Inferior parietal cortex (tissue), 1 donor: ENCODE results near the gene TTC33.
"Not testable (repeated sequence)": the region's sequence is repeated elsewhere in the genome, so short reads cannot be mapped to it uniquely, and the experiment has no call there.

Experiments used
- DNase-seq: peaks from one replicate; pipeline ENCODE4 v3.0.0-alpha.2; 2016; ENCODE audit errors: extremely low spot score

Gene TTC33

GRCh38 chr5:40679913-40680681, 75.7 kb downstream of the TTC33 start, which contains the start of gene PTGER4:
Gene PTGER4 (plus strand): TSS chr5:40679915. CDS start chr5:40680994, 1,079 bp downstream.
- DNase-seq: no peak

- DNase-seq: peak; percentile 49
These were observed 76.4 kb downstream of the TTC33 start for GRCh38 chr5:40679148-40679912.

- DNase-seq: no peak
These were observed 77.2 kb downstream of the TTC33 start for GRCh38 chr5:40678460-40679147.

DNA sequence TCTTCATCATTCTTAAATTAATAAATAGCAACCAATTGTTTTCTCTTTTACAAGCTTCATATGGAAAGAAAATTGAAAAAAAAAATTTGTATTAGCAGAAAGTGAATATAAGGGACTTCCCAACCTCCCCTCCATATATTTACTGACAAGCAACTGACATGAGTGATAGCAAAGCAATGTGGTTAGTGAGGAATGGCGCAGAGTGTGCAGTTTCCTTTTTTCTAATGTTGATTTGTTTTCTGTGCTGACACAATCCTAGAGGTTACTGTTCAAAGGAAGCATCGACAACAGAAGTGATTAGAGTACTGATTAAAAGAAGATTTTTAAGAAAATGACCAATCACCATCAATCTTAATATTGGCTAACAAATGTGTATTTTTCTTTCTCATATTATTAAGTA, 77.7 kb downstream of the TTC33 start:
- no peak for DNase-seq

DNA sequence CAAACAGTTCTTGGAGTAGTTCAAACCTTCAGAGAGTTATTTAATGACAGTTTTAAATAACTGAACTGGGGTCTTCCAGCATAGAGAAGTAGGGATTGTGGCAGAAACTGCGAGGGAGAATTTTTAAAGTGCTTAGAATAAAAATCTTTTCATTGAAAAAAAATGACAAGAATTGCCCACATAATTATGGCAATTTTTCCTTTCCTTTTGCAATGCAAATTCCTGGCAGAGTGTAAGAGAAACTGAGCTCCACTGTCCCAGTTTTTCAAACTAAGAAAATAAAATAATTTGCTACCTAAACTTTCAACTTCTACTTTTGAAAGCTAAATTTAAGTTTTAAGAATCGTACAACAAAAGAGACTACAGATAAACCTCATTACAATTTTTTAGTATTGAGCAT, 78.3 kb downstream of the TTC33 start:
- DNase-seq: no peak

GRCh38 chr5:40676613-40677343, 79.0 kb downstream of the TTC33 start:
- no peak for DNase-seq

DNA sequence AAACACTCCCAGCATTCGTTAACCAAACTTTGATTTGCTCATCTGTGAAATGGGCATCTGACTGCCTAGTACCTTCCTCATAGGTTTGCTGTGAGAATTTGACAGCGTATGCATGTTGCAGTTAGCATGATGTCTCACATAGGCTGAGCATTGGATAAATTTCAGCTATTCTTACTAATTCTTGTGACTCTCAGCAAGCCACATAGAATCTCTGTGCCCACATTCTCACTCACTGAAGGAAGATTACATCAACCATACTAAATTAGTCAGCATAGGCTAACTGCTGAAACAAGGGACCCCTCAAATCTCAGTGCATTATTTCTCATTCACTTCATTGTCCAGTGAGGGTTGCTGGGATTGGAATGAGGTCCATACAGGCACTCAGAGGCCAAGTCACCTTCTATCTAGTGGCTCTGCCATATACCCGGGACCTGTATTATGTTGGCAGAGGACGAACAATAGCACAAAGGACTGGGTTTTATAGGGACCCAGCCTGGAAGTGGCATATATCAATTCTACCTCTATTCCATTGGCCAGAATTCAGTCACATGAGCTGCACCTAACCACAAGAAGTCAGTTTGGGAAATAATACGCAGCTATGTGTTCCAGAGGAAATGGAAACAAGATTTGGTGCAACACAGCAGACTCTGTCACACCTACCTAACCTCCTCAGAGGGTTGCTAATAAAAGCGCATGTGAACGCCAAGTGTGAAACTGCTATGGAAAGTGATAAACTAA, 80.2 kb downstream of the TTC33 start:
- DNase-seq: no peak

DNA sequence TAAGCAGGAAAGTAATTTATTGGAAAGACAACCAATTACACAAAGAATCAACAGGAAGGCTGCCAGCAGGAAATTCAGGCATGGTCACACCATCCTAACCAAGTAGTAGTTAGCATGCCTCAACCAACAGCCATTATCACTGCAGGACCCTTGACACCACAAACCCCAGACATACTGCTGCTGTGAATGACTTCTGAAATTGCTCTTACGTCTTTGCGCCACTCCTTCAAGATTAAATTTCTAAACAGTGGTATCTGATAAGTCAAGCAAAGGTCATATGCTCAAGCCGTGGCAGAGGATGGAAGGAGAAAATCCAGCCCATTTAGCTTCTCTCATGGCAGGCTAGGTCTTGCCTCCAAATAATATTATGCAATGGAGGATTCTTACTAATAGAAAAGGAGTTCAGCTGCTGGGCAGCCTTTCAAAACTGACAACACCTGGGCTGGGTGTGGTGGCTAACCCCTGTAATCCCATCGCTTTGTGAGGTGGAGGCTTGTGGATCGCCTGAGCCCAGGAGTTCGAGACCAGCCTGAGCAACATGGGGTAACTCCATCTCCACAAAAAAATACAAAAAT, 81.0 kb downstream of the TTC33 start:
- DNase-seq: no peak

DNA sequence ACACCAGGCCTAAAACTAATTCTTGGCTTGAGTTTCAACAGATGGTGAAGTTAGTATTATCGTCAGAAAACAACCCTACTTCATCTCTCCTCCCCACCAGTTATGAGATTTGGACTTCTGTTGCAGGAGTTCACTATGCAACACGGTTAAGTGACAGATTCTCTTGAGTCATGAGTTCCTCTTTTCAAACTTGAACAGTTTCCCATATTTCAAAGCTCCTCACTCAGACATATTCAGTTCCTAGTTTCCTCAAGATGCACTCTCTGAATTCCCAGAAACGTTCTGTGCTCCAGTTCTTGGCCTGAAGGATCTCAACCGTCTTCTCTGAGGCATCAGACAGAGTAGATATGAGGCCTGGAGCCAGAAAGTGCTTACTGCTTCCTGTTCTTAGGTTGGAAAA, 83.3 kb downstream of the TTC33 start:
- DNase-seq: no peak

- DNase-seq: no peak
These were observed 86.0 kb downstream of the TTC33 start for GRCh38 chr5:40669606-40670390.

DNA sequence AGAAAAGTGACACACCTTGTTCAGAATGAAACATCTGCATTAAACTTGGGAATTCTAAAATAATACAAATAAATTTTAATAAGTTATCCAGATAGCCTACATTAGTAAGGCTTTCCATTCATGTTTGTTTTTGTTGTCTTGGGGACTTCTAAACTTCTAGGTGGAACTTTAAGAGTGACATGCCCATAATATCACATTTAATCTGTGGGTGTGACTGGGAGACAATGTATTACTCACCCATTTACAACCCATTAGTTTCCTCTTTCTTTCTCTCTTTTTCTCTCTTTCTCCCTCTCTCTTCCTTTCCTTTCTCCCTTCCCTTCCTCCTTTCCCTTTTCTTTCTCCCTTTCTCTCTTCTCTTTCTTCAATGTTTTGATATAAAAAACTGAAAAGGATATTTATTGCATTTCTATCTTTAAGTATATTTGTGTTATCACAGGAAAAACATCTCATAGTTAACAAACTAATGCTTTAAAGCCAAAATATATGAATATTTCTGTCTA, 88.5 kb downstream of the TTC33 start:
- DNase-seq: no peak

GRCh38 chr5:40666657-40667056, 89.1 kb downstream of the TTC33 start:
- no peak for DNase-seq

GRCh38 chr5:40665635-40666298, 90.0 kb downstream of the TTC33 start:
- no peak for DNase-seq

GRCh38 chr5:40660751-40661150, 95.0 kb downstream of the TTC33 start:
- DNase-seq: no peak

DNA sequence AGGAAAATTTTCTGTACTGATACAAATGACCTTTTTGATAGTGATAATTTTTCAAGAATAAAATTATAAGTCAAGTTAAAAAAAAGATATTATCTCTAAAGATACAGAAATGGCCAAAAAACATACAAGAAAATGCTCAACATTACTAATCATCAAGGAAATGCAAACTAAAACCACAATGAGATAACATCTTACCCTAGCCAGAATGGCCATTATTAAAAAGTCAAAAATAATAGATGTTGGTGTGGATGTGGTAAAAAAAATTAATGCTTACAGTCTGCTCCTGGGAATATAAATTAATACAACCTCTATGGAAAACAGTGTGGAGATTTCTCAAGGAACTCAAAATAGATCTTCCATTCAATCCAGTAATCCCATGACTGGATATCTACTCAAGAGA, 99.0 kb downstream of the TTC33 start:
- DNase-seq: no peak

DNA sequence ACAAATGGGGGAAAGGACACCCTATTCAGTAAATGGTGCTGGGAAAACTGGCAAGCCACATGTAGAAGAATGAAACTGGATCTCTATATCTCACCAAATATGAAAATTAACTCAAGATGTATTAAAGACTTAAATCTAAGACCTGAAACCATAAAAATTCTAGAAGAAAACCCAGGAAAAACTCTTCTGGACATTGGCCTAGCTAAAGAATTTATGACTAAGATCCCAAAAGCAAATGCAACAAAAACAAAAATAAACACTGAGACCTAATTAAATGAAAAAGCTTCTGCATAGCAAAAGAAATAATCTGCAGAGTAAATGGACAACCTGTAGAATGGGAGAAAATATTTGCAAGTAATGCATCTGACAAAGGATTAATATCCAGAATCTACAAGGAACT, 99.7 kb downstream of the TTC33 start:
- not testable (repeated sequence) for DNase-seq

- no peak for DNase-seq
These were observed 100.6 kb downstream of the TTC33 start for GRCh38 chr5:40655138-40655537.

DNA sequence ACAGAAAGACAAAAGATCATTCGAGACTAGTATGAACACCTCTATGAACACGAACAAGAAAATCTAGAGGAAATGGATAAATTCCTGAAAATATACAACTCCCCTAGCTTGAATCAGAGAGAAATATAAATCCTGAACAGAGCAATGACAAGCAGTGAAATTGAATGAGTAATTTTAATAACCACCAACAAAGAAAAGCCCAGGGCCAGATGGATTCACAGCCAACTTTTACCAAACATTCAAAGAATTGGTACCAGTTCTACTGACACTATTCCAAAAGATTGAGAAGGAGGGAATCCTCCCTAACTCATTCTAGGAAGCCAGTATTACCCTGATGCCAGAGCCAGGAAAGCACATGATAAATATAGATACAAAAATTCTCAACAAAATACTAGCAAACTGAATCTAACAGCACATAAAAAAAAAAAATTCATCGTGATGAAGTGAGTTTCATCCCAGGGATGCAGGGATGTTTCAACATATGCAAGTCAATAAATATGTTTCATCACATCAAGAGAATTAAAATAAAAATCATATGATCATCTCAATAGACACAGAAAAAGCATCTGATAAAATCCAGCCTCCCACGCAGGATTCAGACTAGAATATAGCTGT, 101.3 kb downstream of the TTC33 start:
- no peak for DNase-seq
